Mesenchymal stem cell (in vitro differentiated cells and primary cell): ENCODE results near the gene GHDC.

Source experiments
- DNase-seq: peaks from one replicate; pipeline ENCODE4 v3.0.0-alpha.2; 2013
- H2AFZ ChIP-seq: one replicate; pipeline ENCODE4 v1.6.1; 2013; ENCODE audit warnings: low read depth, mild to moderate bottlenecking, control low read depth, inconsistent platforms, low read length, moderate library complexity
- H2AK5ac ChIP-seq: 2 replicates; pipeline ENCODE4 v1.6.1; 2013; ENCODE audit warnings: low read length, moderate library complexity, mild to moderate bottlenecking, inconsistent platforms; ENCODE audit not compliant: severe bottlenecking
- H2BK120ac ChIP-seq: one replicate; pipeline ENCODE4 v1.6.1; 2013; ENCODE audit warnings: low read depth, mild to moderate bottlenecking, inconsistent platforms, low read length, moderate library complexity
- H2BK12ac ChIP-seq, 2 experiments: one replicate each; pipeline ENCODE4 v1.6.1; 2013; ENCODE audit warnings: inconsistent platforms in 2 of 2, low read length in 2 of 2, mild to moderate bottlenecking in 2 of 2, moderate library complexity in 2 of 2, control low read depth in 1 of 2
- H2BK15ac ChIP-seq: one replicate; pipeline ENCODE4 v1.6.1; 2013; ENCODE audit warnings: mild to moderate bottlenecking, low read depth, inconsistent platforms; ENCODE audit not compliant: poor library complexity, severe bottlenecking
- H2BK5ac ChIP-seq: 2 replicates; pipeline ENCODE4 v1.6.1; 2013; ENCODE audit warnings: low read depth, mild to moderate bottlenecking, low read length, control low read depth, inconsistent platforms; ENCODE audit not compliant: poor library complexity, severe bottlenecking
- H3K14ac ChIP-seq, 2 experiments: one replicate each; pipeline ENCODE4 v1.6.1; 2013; ENCODE audit warnings: inconsistent platforms in 2 of 2, low read length in 2 of 2, control low read depth in 1 of 2, mild to moderate bottlenecking in 1 of 2, moderate library complexity in 1 of 2
- H3K18ac ChIP-seq, 2 experiments: one replicate each; pipeline ENCODE4 v1.6.1; 2013; ENCODE audit warnings: inconsistent platforms in 2 of 2, low read length in 2 of 2, control low read depth in 1 of 2, low read depth in 1 of 2, mild to moderate bottlenecking in 1 of 2
- H3K23ac ChIP-seq, 2 experiments: one replicate each; pipeline ENCODE4 v1.6.1; 2013; ENCODE audit warnings: inconsistent platforms in 2 of 2, low read length in 2 of 2, mild to moderate bottlenecking in 2 of 2, moderate library complexity in 2 of 2, control low read depth in 1 of 2
- H3K27ac ChIP-seq: 2 replicates; pipeline ENCODE4 v1.5.1; 2013; ENCODE audit warnings: mild to moderate bottlenecking, moderate library complexity, low read length, control low read depth, inconsistent platforms; ENCODE audit not compliant: poor library complexity, severe bottlenecking
- H3K27me3 ChIP-seq, 2 experiments: 2 replicates each; pipeline versions ENCODE4 v1.6.1 to v1.7.0; 2013; ENCODE audit warnings: low read length in 2 of 2, mild to moderate bottlenecking in 2 of 2, moderate library complexity in 2 of 2, control low read depth in 1 of 2, inconsistent platforms in 1 of 2; ENCODE audit not compliant: control insufficient read depth in 1 of 2, insufficient read depth in 1 of 2
- H3K36me3 ChIP-seq, 2 experiments: 2 replicates each; pipeline versions ENCODE4 v1.6.1 to v1.7.0; 2013; ENCODE audit warnings: low read length in 2 of 2, control low read depth in 1 of 2, inconsistent platforms in 1 of 2, low read depth in 1 of 2, mild to moderate bottlenecking in 1 of 2; ENCODE audit not compliant: insufficient read depth in 2 of 2, control insufficient read depth in 1 of 2
- H3K4ac ChIP-seq, 2 experiments: one replicate each; pipeline ENCODE4 v1.6.1; 2013; ENCODE audit warnings: inconsistent platforms in 2 of 2, low read length in 2 of 2, mild to moderate bottlenecking in 2 of 2, moderate library complexity in 2 of 2, control low read depth in 1 of 2, low read depth in 1 of 2
- H3K4me1 ChIP-seq: 2 replicates; pipeline ENCODE4 v1.6.1; 2013; ENCODE audit warnings: low read depth, low read length, control low read depth; ENCODE audit not compliant: control insufficient read depth, insufficient read depth
- H3K4me2 ChIP-seq: 2 replicates; pipeline ENCODE4 v1.6.1; 2013; ENCODE audit warnings: low read length, mild to moderate bottlenecking, inconsistent platforms; ENCODE audit not compliant: poor library complexity, severe bottlenecking
- H3K4me3 ChIP-seq, 2 experiments: 2 replicates each; pipeline versions ENCODE4 v1.5.1 to v1.7.0; 2013; ENCODE audit warnings: low read length in 2 of 2, mild to moderate bottlenecking in 2 of 2, control low read depth in 1 of 2, low read depth in 1 of 2; ENCODE audit not compliant: insufficient read depth in 1 of 2
- H3K79me1 ChIP-seq: replicated peaks from 2 replicates; pipeline ENCODE4 v1.6.1; 2013; ENCODE audit warnings: mild to moderate bottlenecking, control low read depth, low read length, inconsistent platforms; ENCODE audit not compliant: poor library complexity, severe bottlenecking
- H3K9ac ChIP-seq: 2 replicates; pipeline ENCODE4 v1.7.0; 2013; ENCODE audit warnings: mild to moderate bottlenecking, low read length, moderate library complexity
- H3K9me3 ChIP-seq: 2 replicates; pipeline ENCODE4 v1.7.0; 2013; ENCODE audit warnings: mild to moderate bottlenecking, low read length; ENCODE audit not compliant: control insufficient read depth
- H4K8ac ChIP-seq: one replicate; pipeline ENCODE4 v1.6.1; 2013; ENCODE audit warnings: inconsistent platforms, mild to moderate bottlenecking, low read length, moderate library complexity
- H4K91ac ChIP-seq: one replicate; pipeline ENCODE4 v1.6.1; 2013; ENCODE audit warnings: mild to moderate bottlenecking, low read length, inconsistent platforms
- WGBS: methylation state at CpG from one replicate; pipeline ENCODE4 v1.1.7; 2013; ENCODE audit warnings: mixed read lengths; 5-methylcytosine and 5-hydroxymethylcytosine counted together

GHDC gene

GRCh38 chr17:42169351-42169750, 24.9 kb downstream of the GHDC start:
- Histone ChIP-seq H3K4ac (no peak overlapping the region), H3K18ac (no peak overlapping the region), H3K23ac (no peak overlapping the region), H2AFZ (no peak overlapping the region), H3K4me3 (no peak overlapping the region), H3K9me3 (no peaks in the 10 kb centered on the region), H4K91ac (no peak overlapping the region), H3K14ac (no peak overlapping the region), H3K4me2 (no peak overlapping the region), H2BK12ac (no peak overlapping the region), H3K4me1 (peaks cover 2% of the 10 kb centered on the region), H2BK15ac (no peak overlapping the region), H2BK5ac (no peak overlapping the region), H3K27me3 (peaks cover 31 to 44% of the 10 kb centered on the region in 2 experiments), H2AK5ac (no peak overlapping the region), H3K27ac (no peak overlapping the region), H3K36me3 (no peaks in the 10 kb centered on the region), H2BK120ac (no peak overlapping the region), H3K9ac (no peak overlapping the region), H3K79me1 (no peaks in the 10 kb centered on the region), H4K8ac (no peak overlapping the region)
- WGBS, result 96% methylated on average over 27 of the region's 29 CpGs
- DNase-seq, result no peak

- 86% methylated on average over 8 of the region's 8 CpGs for WGBS
- no peak overlapping the region for H2BK12ac ChIP-seq
These were observed 26.5 kb downstream of the GHDC start for GRCh38 chr17:42167807-42168206.

GRCh38 chr17:42166196-42166763, 28.0 kb downstream of the GHDC start:
- no peaks in the 10 kb centered on the region for H3K9me3 ChIP-seq

More at GRCh38 chr17:42167807-42168206, 26.5 kb downstream of the GHDC start:
- H3K79me1 ChIP-seq, result no peaks in the 10 kb centered on the region
- H3K4me1 ChIP-seq, result peaks cover 2% of the 10 kb centered on the region
- DNase-seq, result no peak
- no peak overlapping the region for H2BK5ac ChIP-seq
- no peaks in the 10 kb centered on the region for H3K36me3 ChIP-seq
- H2AK5ac ChIP-seq, result no peak overlapping the region
- H3K9me3 ChIP-seq, result no peaks in the 10 kb centered on the region
- H3K27ac ChIP-seq, result no peak overlapping the region
- H3K27me3 ChIP-seq, result peaks cover 20 to 40% of the 10 kb centered on the region in 2 experiments
- no peak overlapping the region for H2BK15ac ChIP-seq
- H4K91ac ChIP-seq, result no peak overlapping the region
- H3K4me3 ChIP-seq, result no peak overlapping the region
- H3K4ac ChIP-seq, result no peak overlapping the region
- no peak overlapping the region for H3K23ac ChIP-seq
- no peak overlapping the region for H2AFZ ChIP-seq
- H4K8ac ChIP-seq, result no peak overlapping the region
- H3K14ac ChIP-seq, result no peak overlapping the region
- no peak overlapping the region for H3K9ac ChIP-seq
- no peak overlapping the region for H3K18ac ChIP-seq
- no peak overlapping the region for H3K4me2 ChIP-seq
- H2BK120ac ChIP-seq, result no peak overlapping the region

GRCh38 chr17:42165751-42166150, 28.5 kb downstream of the GHDC start:
- H3K9me3 ChIP-seq, result no peaks in the 10 kb centered on the region
- no peak overlapping the region for H4K91ac ChIP-seq
- H3K4me2 ChIP-seq, result no peak overlapping the region
- no peaks in the 10 kb centered on the region for H3K79me1 ChIP-seq
- H3K14ac ChIP-seq, result no peak overlapping the region
- H3K9ac ChIP-seq, result no peak overlapping the region
- H2BK15ac ChIP-seq, result no peak overlapping the region
- H2AFZ ChIP-seq, result no peak overlapping the region
- no peak overlapping the region for H4K8ac ChIP-seq
- no peaks in the 10 kb centered on the region for H3K36me3 ChIP-seq
- no peak for DNase-seq
- H3K4ac ChIP-seq, result no peak overlapping the region
- H3K4me3 ChIP-seq, result no peak overlapping the region
- no peak overlapping the region for H2BK12ac ChIP-seq
- H3K27me3 ChIP-seq, result peaks cover 5 to 24% of the 10 kb centered on the region in 2 experiments
- H2AK5ac ChIP-seq, result no peak overlapping the region
- H3K23ac ChIP-seq, result no peak overlapping the region
- no peak overlapping the region for H3K18ac ChIP-seq
- 86% methylated on average over 6 of the region's 6 CpGs for WGBS
- H3K27ac ChIP-seq, result no peak overlapping the region
- no peak overlapping the region for H2BK5ac ChIP-seq
- no peak overlapping the region for H2BK120ac ChIP-seq
- no peaks in the 10 kb centered on the region for H3K4me1 ChIP-seq

More at GRCh38 chr17:42166196-42166763, 28.0 kb downstream of the GHDC start:
- H2AK5ac ChIP-seq, result no peak overlapping the region
- no peak overlapping the region for H3K27ac ChIP-seq
- no peak overlapping the region for H3K9ac ChIP-seq
- H3K18ac ChIP-seq, result no peak overlapping the region
- DNase-seq, result no peak
- H2BK15ac ChIP-seq, result no peak overlapping the region
- H3K79me1 ChIP-seq, result no peaks in the 10 kb centered on the region
- H3K4me3 ChIP-seq, result no peak overlapping the region
- 93% methylated on average over 19 of the region's 19 CpGs for WGBS
- H2AFZ ChIP-seq, result no peak overlapping the region
- no peak overlapping the region for H4K91ac ChIP-seq
- H3K23ac ChIP-seq, result no peak overlapping the region
- no peak overlapping the region for H2BK120ac ChIP-seq
- H3K4me1 ChIP-seq, result no peaks in the 10 kb centered on the region
- no peak overlapping the region for H4K8ac ChIP-seq
- H3K4me2 ChIP-seq, result no peak overlapping the region
- H2BK5ac ChIP-seq, result no peak overlapping the region
- no peaks in the 10 kb centered on the region for H3K36me3 ChIP-seq
- H2BK12ac ChIP-seq, result no peak overlapping the region
- H3K27me3 ChIP-seq, result peaks cover 10 to 29% of the 10 kb centered on the region in 2 experiments
- no peak overlapping the region for H3K4ac ChIP-seq
- H3K14ac ChIP-seq, result no peak overlapping the region
